Small intestine (tissue), 7 donors: Measurements from ENCODE around the gene BMF. TPM values are rescaled to one million over a fixed set of nuclear protein-coding genes. Genes with fewer than 3 reads are reported as not detected.

ENCODE experiments used
- DNase-seq, 2 donors: peaks; one replicate each; pipeline versions ENCODE4 v3.0.0 to v3.0.0-alpha.2; 2013
- FAIRE-seq: peaks from 2 replicates; lab custom pipeline; 2012; peaks lifted over from hg19 to GRCh38; lab: Jason Lieb, UNC
- H3K27ac ChIP-seq, 3 donors: one replicate each; pipeline ENCODE4 v1.5.1; 2013; ENCODE audit warnings: low read length in 2 of 3, mild to moderate bottlenecking in 2 of 3, control low read depth in 1 of 3, inconsistent platforms in 1 of 3, low read depth in 1 of 3, moderate library complexity in 1 of 3
- H3K27me3 ChIP-seq, 3 donors: one replicate each; pipeline ENCODE4 v1.6.1; 2013; ENCODE audit warnings: low read length in 3 of 3, inconsistent platforms in 1 of 3; ENCODE audit not compliant: control insufficient read depth in 3 of 3, insufficient read depth in 3 of 3
- H3K36me3 ChIP-seq, 3 donors: one replicate each; pipeline ENCODE4 v1.6.1; 2013; ENCODE audit warnings: low read length in 3 of 3, inconsistent platforms in 1 of 3, low read depth in 1 of 3, mild to moderate bottlenecking in 1 of 3, moderate library complexity in 1 of 3; ENCODE audit not compliant: control insufficient read depth in 3 of 3, insufficient read depth in 2 of 3
- H3K4me1 ChIP-seq, 3 donors: one replicate each; pipeline ENCODE4 v1.6.1; 2013; ENCODE audit warnings: low read length in 2 of 3, inconsistent platforms in 1 of 3, low read depth in 1 of 3, mild to moderate bottlenecking in 1 of 3, moderate library complexity in 1 of 3; ENCODE audit not compliant: control insufficient read depth in 3 of 3, insufficient read depth in 2 of 3
- H3K4me3 ChIP-seq, 3 donors: one replicate each; pipeline ENCODE4 v1.5.1; 2013; ENCODE audit warnings: low read length in 3 of 3, control low read depth in 1 of 3, inconsistent platforms in 1 of 3, low read depth in 1 of 3, mild to moderate bottlenecking in 1 of 3, moderate library complexity in 1 of 3
- H3K9me3 ChIP-seq, 2 donors: one replicate each; pipeline ENCODE4 v1.6.1; 2013; ENCODE audit warnings: low read depth in 1 of 2, low read length in 1 of 2; ENCODE audit not compliant: control insufficient read depth in 2 of 2, insufficient read depth in 1 of 2
- WGBS, 3 donors: extraction: QIAGEN DNeasy Blood & Tissue Kit; methylation state at CpG; one replicate each; pipeline ENCODE4 v1.1.7; 2013; 5-methylcytosine and 5-hydroxymethylcytosine counted together
- polyA plus RNA-seq, 4 donors: library from polyadenylated mRNA; stranded (reverse) in 3 of 4; unstranded in 1 of 4; fragments of 200-250 nt in 3 of 4; fragments of 120-200 nt in 1 of 4; gene quantifications; one replicate each; pipeline versions ENCODE4 v1.2.1 to v1.2.3, GENCODE V29; 2013
- donor health status: healthy with polysubstance abuse.
- donor health status: control.
- donor health status: control.
- donor health status: Bipolar disorder and iron deficiency.
- donor health status: healthy.

The BMF gene
- polyA plus RNA-seq, 4 donors: 4.4 to 19.2 (median 14.0) TPM

GRCh38 chr15:40063563-40064011 lies 45.1 kb downstream of the BMF start:
- no peak overlapping the region for H3K4me3 ChIP-seq
- peaks cover 0 to 7% (median 0%) of the 10 kb centered on the region in 3 donors for H3K36me3 ChIP-seq
- DNase-seq: no peak
- peaks cover 0 to 3% (median 0%) of the 10 kb centered on the region in 3 donors for H3K4me1 ChIP-seq
- FAIRE-seq: no peak
- no peak overlapping the region for H3K27ac ChIP-seq
- H3K9me3 ChIP-seq: no peaks in the 10 kb centered on the region
- 86 to 98% (median 92%) methylated on average over 2 of the region's 2 CpGs for WGBS, 3 donors
- H3K27me3 ChIP-seq: no peaks in the 10 kb centered on the region

- Histone ChIP-seq H3K4me3 (no peak overlapping the region), H3K27me3 (no peaks in the 10 kb centered on the region), H3K36me3 (peaks cover 0 to 7% (median 0%) of the 10 kb centered on the region in 3 donors), H3K4me1 (peaks cover 0 to 3% (median 0%) of the 10 kb centered on the region in 3 donors), H3K27ac (no peak overlapping the region), H3K9me3 (no peaks in the 10 kb centered on the region)
- WGBS, 3 donors: 92 to 95% (median 93%) methylated on average over 10 of the region's 10 CpGs
- DNase-seq (no peak), FAIRE-seq (no peak)
Observed at GRCh38 chr15:40062816-40063562, 45.7 kb downstream of the BMF start.

GRCh38 chr15:40061212-40061901 lies 47.3 kb downstream of the BMF start:
- FAIRE-seq: no peak
- H3K27ac ChIP-seq: no peak overlapping the region

GRCh38 chr15:40060236-40060961 lies 48.3 kb downstream of the BMF start:
- no peaks in the 10 kb centered on the region for H3K27me3 ChIP-seq
- H3K4me3 ChIP-seq: no peak overlapping the region
- H3K36me3 ChIP-seq: peaks cover 0 to 8% (median 0%) of the 10 kb centered on the region in 3 donors
- WGBS, 3 donors: 86 to 93% (median 90%) methylated on average over 10 of the region's 10 CpGs
- peaks cover 2 to 5% (median 3%) of the 10 kb centered on the region in 3 donors for H3K4me1 ChIP-seq
- no peak for FAIRE-seq
- no peak for DNase-seq
- no peak overlapping the region for H3K27ac ChIP-seq
- H3K9me3 ChIP-seq: no peaks in the 10 kb centered on the region

More at GRCh38 chr15:40061212-40061901, 47.3 kb downstream of the BMF start:
- Histone ChIP-seq H3K36me3 (peaks cover 0 to 7% (median 0%) of the 10 kb centered on the region in 3 donors), H3K27me3 (no peaks in the 10 kb centered on the region), H3K4me1 (peaks cover 0 to 1% (median 0%) of the 10 kb centered on the region in 3 donors), H3K9me3 (no peaks in the 10 kb centered on the region), H3K4me3 (no peak overlapping the region)
- 83 to 94% (median 86%) methylated on average over 14 to 15 of the region's 15 CpGs for WGBS, 3 donors
- DNase-seq: no peak

- Histone ChIP-seq H3K4me3 (no peak overlapping the region), H3K36me3 (peaks cover 0 to 6% (median 0%) of the 10 kb centered on the region in 3 donors), H3K27ac (no peak overlapping the region), H3K9me3 (no peaks in the 10 kb centered on the region), H3K4me1 (peaks cover 8 to 9% (median 9%) of the 10 kb centered on the region in 3 donors), H3K27me3 (no peaks in the 10 kb centered on the region)
- no peak for DNase-seq
- 87 to 96% (median 91%) methylated on average over 11 of the region's 11 CpGs for WGBS, 3 donors
- FAIRE-seq: no peak
Observed at GRCh38 chr15:40059821-40060220, 48.9 kb downstream of the BMF start.

- FAIRE-seq (no peak), DNase-seq (no peak)
- 80 to 89% (median 86%) methylated on average over 3 of the region's 3 CpGs for WGBS, 3 donors
Observed at GRCh38 chr15:40058476-40059140, 50.1 kb downstream of the BMF start.

GRCh38 chr15:40055576-40056293 lies 52.9 kb downstream of the BMF start:
- Histone ChIP-seq H3K9me3 (no peaks in the 10 kb centered on the region), H3K36me3 (peaks cover 0 to 14% (median 0%) of the 10 kb centered on the region in 3 donors), H3K4me3 (no peak overlapping the region), H3K4me1 (peaks cover 14 to 47% (median 18%) of the 10 kb centered on the region in 3 donors), H3K27ac (peak overlapping the region in 1 of 3 donors; percentile 67), H3K27me3 (no peaks in the 10 kb centered on the region)
- WGBS, 3 donors: 74 to 86% (median 85%) methylated on average over 14 of the region's 14 CpGs
- FAIRE-seq (no peak), DNase-seq (no peak)

More at GRCh38 chr15:40058476-40059140, 50.1 kb downstream of the BMF start:
- Histone ChIP-seq H3K4me1 (peaks cover 9 to 19% (median 10%) of the 10 kb centered on the region in 3 donors), H3K9me3 (no peaks in the 10 kb centered on the region), H3K27me3 (no peaks in the 10 kb centered on the region), H3K27ac (no peak overlapping the region), H3K36me3 (peaks cover 0 to 12% (median 0%) of the 10 kb centered on the region in 3 donors), H3K4me3 (no peak overlapping the region)
